Mesenchymal stem cell (in vitro differentiated cells and primary cell): ENCODE measurements around the gene CYB5R4.
"Not testable (repeated sequence)": the region's sequence is repeated elsewhere in the genome, so short reads cannot be mapped to it uniquely, and the experiment has no call there.

ENCODE experiments used
- DNase-seq: peaks from one replicate; pipeline ENCODE4 v3.0.0-alpha.2; 2013
- H2AFZ ChIP-seq: one replicate; pipeline ENCODE4 v1.6.1; 2013; ENCODE audit warnings: low read depth, mild to moderate bottlenecking, control low read depth, inconsistent platforms, low read length, moderate library complexity
- H2AK5ac ChIP-seq: 2 replicates; pipeline ENCODE4 v1.6.1; 2013; ENCODE audit warnings: low read length, moderate library complexity, mild to moderate bottlenecking, inconsistent platforms; ENCODE audit not compliant: severe bottlenecking
- H2BK120ac ChIP-seq: one replicate; pipeline ENCODE4 v1.6.1; 2013; ENCODE audit warnings: low read depth, mild to moderate bottlenecking, inconsistent platforms, low read length, moderate library complexity
- H2BK12ac ChIP-seq, 2 experiments: one replicate each; pipeline ENCODE4 v1.6.1; 2013; ENCODE audit warnings: inconsistent platforms in 2 of 2, low read length in 2 of 2, mild to moderate bottlenecking in 2 of 2, moderate library complexity in 2 of 2, control low read depth in 1 of 2
- H2BK15ac ChIP-seq: one replicate; pipeline ENCODE4 v1.6.1; 2013; ENCODE audit warnings: mild to moderate bottlenecking, low read depth, inconsistent platforms; ENCODE audit not compliant: poor library complexity, severe bottlenecking
- H2BK5ac ChIP-seq: 2 replicates; pipeline ENCODE4 v1.6.1; 2013; ENCODE audit warnings: low read depth, mild to moderate bottlenecking, low read length, control low read depth, inconsistent platforms; ENCODE audit not compliant: poor library complexity, severe bottlenecking
- H3K14ac ChIP-seq, 2 experiments: one replicate each; pipeline ENCODE4 v1.6.1; 2013; ENCODE audit warnings: inconsistent platforms in 2 of 2, low read length in 2 of 2, control low read depth in 1 of 2, mild to moderate bottlenecking in 1 of 2, moderate library complexity in 1 of 2
- H3K18ac ChIP-seq, 2 experiments: one replicate each; pipeline ENCODE4 v1.6.1; 2013; ENCODE audit warnings: inconsistent platforms in 2 of 2, low read length in 2 of 2, control low read depth in 1 of 2, low read depth in 1 of 2, mild to moderate bottlenecking in 1 of 2
- H3K23ac ChIP-seq, 2 experiments: one replicate each; pipeline ENCODE4 v1.6.1; 2013; ENCODE audit warnings: inconsistent platforms in 2 of 2, low read length in 2 of 2, mild to moderate bottlenecking in 2 of 2, moderate library complexity in 2 of 2, control low read depth in 1 of 2
- H3K27ac ChIP-seq: 2 replicates; pipeline ENCODE4 v1.5.1; 2013; ENCODE audit warnings: mild to moderate bottlenecking, moderate library complexity, low read length, control low read depth, inconsistent platforms; ENCODE audit not compliant: poor library complexity, severe bottlenecking
- H3K27me3 ChIP-seq, 2 experiments: 2 replicates each; pipeline versions ENCODE4 v1.6.1 to v1.7.0; 2013; ENCODE audit warnings: low read length in 2 of 2, mild to moderate bottlenecking in 2 of 2, moderate library complexity in 2 of 2, control low read depth in 1 of 2, inconsistent platforms in 1 of 2; ENCODE audit not compliant: control insufficient read depth in 1 of 2, insufficient read depth in 1 of 2
- H3K36me3 ChIP-seq, 2 experiments: 2 replicates each; pipeline versions ENCODE4 v1.6.1 to v1.7.0; 2013; ENCODE audit warnings: low read length in 2 of 2, control low read depth in 1 of 2, inconsistent platforms in 1 of 2, low read depth in 1 of 2, mild to moderate bottlenecking in 1 of 2; ENCODE audit not compliant: insufficient read depth in 2 of 2, control insufficient read depth in 1 of 2
- H3K4ac ChIP-seq, 2 experiments: one replicate each; pipeline ENCODE4 v1.6.1; 2013; ENCODE audit warnings: inconsistent platforms in 2 of 2, low read length in 2 of 2, mild to moderate bottlenecking in 2 of 2, moderate library complexity in 2 of 2, control low read depth in 1 of 2, low read depth in 1 of 2
- H3K4me1 ChIP-seq: 2 replicates; pipeline ENCODE4 v1.6.1; 2013; ENCODE audit warnings: low read depth, low read length, control low read depth; ENCODE audit not compliant: control insufficient read depth, insufficient read depth
- H3K4me2 ChIP-seq: 2 replicates; pipeline ENCODE4 v1.6.1; 2013; ENCODE audit warnings: low read length, mild to moderate bottlenecking, inconsistent platforms; ENCODE audit not compliant: poor library complexity, severe bottlenecking
- H3K4me3 ChIP-seq, 2 experiments: 2 replicates each; pipeline versions ENCODE4 v1.5.1 to v1.7.0; 2013; ENCODE audit warnings: low read length in 2 of 2, mild to moderate bottlenecking in 2 of 2, control low read depth in 1 of 2, low read depth in 1 of 2; ENCODE audit not compliant: insufficient read depth in 1 of 2
- H3K79me1 ChIP-seq: replicated peaks from 2 replicates; pipeline ENCODE4 v1.6.1; 2013; ENCODE audit warnings: mild to moderate bottlenecking, control low read depth, low read length, inconsistent platforms; ENCODE audit not compliant: poor library complexity, severe bottlenecking
- H3K9ac ChIP-seq: 2 replicates; pipeline ENCODE4 v1.7.0; 2013; ENCODE audit warnings: mild to moderate bottlenecking, low read length, moderate library complexity
- H3K9me3 ChIP-seq: 2 replicates; pipeline ENCODE4 v1.7.0; 2013; ENCODE audit warnings: mild to moderate bottlenecking, low read length; ENCODE audit not compliant: control insufficient read depth
- H4K8ac ChIP-seq: one replicate; pipeline ENCODE4 v1.6.1; 2013; ENCODE audit warnings: inconsistent platforms, mild to moderate bottlenecking, low read length, moderate library complexity
- H4K91ac ChIP-seq: one replicate; pipeline ENCODE4 v1.6.1; 2013; ENCODE audit warnings: mild to moderate bottlenecking, low read length, inconsistent platforms
- WGBS: methylation state at CpG from one replicate; pipeline ENCODE4 v1.1.7; 2013; ENCODE audit warnings: mixed read lengths; 5-methylcytosine and 5-hydroxymethylcytosine counted together

The CYB5R4 gene

DNA sequence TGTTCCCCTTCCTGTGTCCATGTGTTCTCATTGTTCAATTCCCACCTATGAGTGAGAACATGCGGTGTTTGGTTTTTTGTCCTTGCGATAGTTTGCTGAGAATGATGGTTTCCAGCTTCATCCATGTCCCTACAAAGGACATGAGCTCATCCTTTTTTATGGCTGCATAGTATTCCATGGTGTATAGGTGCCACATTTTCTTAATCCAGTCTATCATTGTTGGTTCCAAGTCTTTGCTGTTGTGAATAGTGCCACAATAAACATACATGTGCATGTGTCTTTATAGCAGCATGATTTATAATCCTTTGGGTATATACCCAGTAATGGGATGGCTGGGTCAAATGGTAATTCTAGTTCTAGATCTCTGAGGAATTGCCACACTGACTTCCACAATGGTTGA is 37.6 kb downstream of the CYB5R4 start:
- not testable (repeated sequence) for H2BK5ac ChIP-seq, H3K4me1 ChIP-seq, H3K4me2 ChIP-seq, H3K27me3 ChIP-seq, H3K36me3 ChIP-seq, H4K8ac ChIP-seq, H2BK15ac ChIP-seq, H2AK5ac ChIP-seq, H3K18ac ChIP-seq, H2BK12ac ChIP-seq, H3K9ac ChIP-seq, H3K23ac ChIP-seq, DNase-seq, H3K4me3 ChIP-seq, H3K27ac ChIP-seq, H3K14ac ChIP-seq, H3K79me1 ChIP-seq, H3K9me3 ChIP-seq, H2BK120ac ChIP-seq, H2AFZ ChIP-seq, H4K91ac ChIP-seq, H3K4ac ChIP-seq
- WGBS = no CpG with 5 or more reads among the region's 2 CpGs

- no peak for DNase-seq
- no CpG with 5 or more reads among the region's 1 CpG for WGBS
Observed at GRCh38 chr6:83901624-83902023, 42.1 kb downstream of the CYB5R4 start.

GRCh38 chr6:83904395-83904794 is 44.9 kb downstream of the CYB5R4 start:
- Histone ChIP-seq H3K9me3 (peaks cover 4% of the 10 kb centered on the region), H3K9ac (no peak overlapping the region), H4K8ac (no peak overlapping the region), H3K14ac (no peak overlapping the region), H3K27ac (no peak overlapping the region), H2BK5ac (no peak overlapping the region), H2BK15ac (no peak overlapping the region), H3K79me1 (peaks cover 21% of the 10 kb centered on the region), H3K4ac (no peak overlapping the region), H3K4me3 (no peak overlapping the region), H3K36me3 (peaks cover 0 to 4% of the 10 kb centered on the region in 2 experiments), H2AK5ac (no peak overlapping the region), H2AFZ (no peak overlapping the region), H4K91ac (no peak overlapping the region), H3K23ac (no peak overlapping the region), H3K4me1 (no peaks in the 10 kb centered on the region), H2BK12ac (no peak overlapping the region), H3K27me3 (no peaks in the 10 kb centered on the region), H3K4me2 (no peak overlapping the region), H2BK120ac (no peak overlapping the region), H3K18ac (no peak overlapping the region)
- 93% methylated on average over 2 of the region's 4 CpGs for WGBS
- no peak for DNase-seq

More at GRCh38 chr6:83901624-83902023, 42.1 kb downstream of the CYB5R4 start:
- Histone ChIP-seq H3K4me1 (no peaks in the 10 kb centered on the region), H2BK120ac (no peak overlapping the region), H3K27ac (no peak overlapping the region), H2BK15ac (no peak overlapping the region), H3K23ac (no peak overlapping the region), H2BK5ac (no peak overlapping the region), H3K36me3 (peaks cover 0 to 4% of the 10 kb centered on the region in 2 experiments), H4K8ac (no peak overlapping the region), H3K4me3 (no peak overlapping the region), H3K14ac (no peak overlapping the region), H3K9ac (no peak overlapping the region), H2BK12ac (no peak overlapping the region), H3K9me3 (peaks cover 4% of the 10 kb centered on the region), H2AK5ac (no peak overlapping the region), H3K4ac (no peak overlapping the region), H3K18ac (no peak overlapping the region), H3K4me2 (no peak overlapping the region), H4K91ac (no peak overlapping the region), H3K27me3 (no peaks in the 10 kb centered on the region), H3K79me1 (peaks cover 16% of the 10 kb centered on the region), H2AFZ (no peak overlapping the region)

DNA sequence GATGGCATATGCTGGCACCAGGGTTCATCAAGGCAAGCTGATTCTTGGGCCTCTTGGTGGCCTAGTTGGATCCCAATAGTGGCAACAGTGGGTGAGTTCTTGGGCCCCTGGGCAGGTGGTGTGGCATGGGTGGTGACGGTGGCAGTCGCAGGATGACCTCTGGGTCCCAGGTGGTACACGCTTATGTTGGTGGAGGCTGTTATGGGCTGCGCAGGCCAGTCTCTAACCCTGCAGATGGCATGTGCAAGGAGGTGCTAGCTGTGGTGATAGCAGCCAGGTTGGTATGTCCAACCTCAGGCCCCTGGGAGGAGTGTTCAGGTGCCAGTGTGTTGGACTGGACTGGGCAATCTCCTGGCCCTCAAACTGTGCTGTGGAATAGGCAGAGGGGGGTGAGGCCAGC is 46.2 kb downstream of the CYB5R4 start:
- Histone ChIP-seq H3K27ac (no peak overlapping the region), H3K79me1 (peaks cover 24% of the 10 kb centered on the region), H2AFZ (no peak overlapping the region), H3K14ac (no peak overlapping the region), H3K4me1 (no peaks in the 10 kb centered on the region), H4K91ac (no peak overlapping the region), H4K8ac (peak overlapping the region; percentile 53), H3K27me3 (no peaks in the 10 kb centered on the region), H3K9ac (no peak overlapping the region), H2BK120ac (no peak overlapping the region), H3K23ac (no peak overlapping the region), H3K9me3 (peaks cover 4% of the 10 kb centered on the region), H2AK5ac (no peak overlapping the region), H3K4ac (no peak overlapping the region), H3K18ac (no peak overlapping the region), H3K4me2 (no peak overlapping the region), H2BK12ac (no peak overlapping the region), H3K36me3 (peaks cover 0 to 4% of the 10 kb centered on the region in 2 experiments), H2BK5ac (no peak overlapping the region), H3K4me3 (no peak overlapping the region), H2BK15ac (no peak overlapping the region)
- no peak for DNase-seq
- 100% methylated on average over 4 of the region's 4 CpGs for WGBS
